Right lobe of liver (tissue), 6 donors: ENCODE data around the gene CHI3L1. TPM values are rescaled to one million over a fixed set of nuclear protein-coding genes. Genes with fewer than 3 reads are reported as not detected.

Experiments
- ATAC-seq, 4 donors: fragments of 200-7000 bp; cut with Tn5 transposase; one replicate each; pipeline ENCODE4 v1.9.1; 2020; ENCODE audit warnings: mild to moderate bottlenecking in 4 of 4, moderate library complexity in 4 of 4
- DNase-seq, 3 donors: peaks; one replicate each; pipeline ENCODE4 v3.0.0-alpha.2; 2020
- H3K27ac ChIP-seq, 3 donors: fragments of 200-600 bp; one replicate each; pipeline ENCODE4 v1.8.0; 2022
- H3K27me3 ChIP-seq, 2 donors: fragments of 200-600 bp; one replicate each; pipeline ENCODE4 v1.8.0; 2022
- H3K36me3 ChIP-seq, 4 donors: fragments of 200-600 bp; sonication (generic) in 1 of 4; one replicate each; pipeline versions ENCODE4 v1.5.1 to v1.8.0; 2017 to 2022; ENCODE audit warnings: control low read depth in 1 of 4
- H3K4me1 ChIP-seq, 4 donors: fragments of 200-600 bp; sonication (generic) in 1 of 4; one replicate each; pipeline versions ENCODE4 v1.5.1 to v1.8.0; 2017 to 2022; ENCODE audit warnings: control low read depth in 1 of 4
- H3K4me3 ChIP-seq, 3 donors: fragments of 200-600 bp; one replicate each; pipeline ENCODE4 v1.8.0; 2022
- H3K9me3 ChIP-seq, 4 donors: fragments of 200-600 bp; sonication (generic) in 1 of 4; one replicate each; pipeline versions ENCODE4 v1.5.1 to v1.8.0; 2017 to 2022; ENCODE audit warnings: control low read depth in 1 of 4
- CTCF ChIP-seq, 4 donors: fragments of 200-600 bp in 3 of 4; fragments of 450-650 bp in 1 of 4; IDR thresholded peaks; one replicate each; pipeline versions ENCODE4 v1.5.1 to v1.8.0; 2016 to 2022; ENCODE audit warnings: antibody characterized with exemption in 4 of 4, mild to moderate bottlenecking in 2 of 4
- POLR2A ChIP-seq: fragments of 450-650 bp; IDR thresholded peaks from one replicate; pipeline ENCODE4 v1.6.1; 2017; ENCODE audit warnings: antibody characterized with exemption, mild to moderate bottlenecking
- WGBS: methylation state at CpG from one replicate; pipeline ENCODE4 v1.1.6; 2018; ENCODE audit warnings: low coverage, low lambda C conversion rate; ENCODE audit not compliant: insufficient coverage; ENCODE audit errors: missing lambda C conversion rate; 5-methylcytosine and 5-hydroxymethylcytosine counted together
- intact Hi-C, 2 donors: fragments of 100-400 bp; cut with DNase I; formaldehyde crosslinking; loops; one replicate each; pipeline versions ENCODE4 v1.11.2 to v1.14.1; 2022
- total RNA-seq, 6 experiments: library from RNA; depleted of rRNA in 2 of 6; stranded (reverse); fragments of >200 nt in 2 of 6; fragmentation: NEBNext Ultra II Directional in 3 of 6; extraction: Animal tissue kit (Norgen Biotek cat#: 25700) in 3 of 6; gene quantifications; one replicate each; pipeline versions ENCODE4 v1.1.0 to v1.2.4, GENCODE V29; 2016 to 2023
- donor health status: DM: no; HTN: yes; CAD: no.
- donor health status: DM: no; HTN: no; CAD: no.
- donor health status: DM: no; HTN: no; CAD: no.
- donor health status: DM: no; HTN: yes; CAD: no.
- donor health status: DM: no; HTN: yes; CAD: no.

Gene CHI3L1
- total RNA-seq, 6 experiments from 2014 or later = 2.8 to 397 (median 219) TPM

GRCh38 chr1:203142124-203142523 is 44.4 kb downstream of the CHI3L1 start:
- no peaks in the 10 kb centered on the region for H3K9me3 ChIP-seq
- WGBS = 69% methylated on average over 6 of the region's 6 CpGs
- DNase-seq (no peak), ATAC-seq (no peak)
- TF ChIP-seq POLR2A (no peak), CTCF (IDR thresholded peaks at IDR 0.05) (no peak)
- H3K27ac ChIP-seq = no peak overlapping the region
- no peaks in the 10 kb centered on the region for H3K4me1 ChIP-seq
- no peaks in the 10 kb centered on the region for H3K36me3 ChIP-seq
- H3K4me3 ChIP-seq = no peak overlapping the region
- intact Hi-C loops = no loop called here
- no peaks in the 10 kb centered on the region for H3K27me3 ChIP-seq

GRCh38 chr1:203140743-203141520 is 45.6 kb downstream of the CHI3L1 start:
- intact Hi-C loops = no loop called here
- no peak for DNase-seq
- no peaks in the 10 kb centered on the region for H3K36me3 ChIP-seq
- H3K27ac ChIP-seq = no peak overlapping the region
- no peaks in the 10 kb centered on the region for H3K4me1 ChIP-seq
- H3K27me3 ChIP-seq = no peaks in the 10 kb centered on the region
- 49% methylated on average over 2 of the region's 5 CpGs for WGBS
- no peaks in the 10 kb centered on the region for H3K9me3 ChIP-seq
- no peak for ATAC-seq
- TF ChIP-seq POLR2A = no peak
- no peak for TF ChIP-seq CTCF (IDR thresholded peaks at IDR 0.05)
- H3K4me3 ChIP-seq = no peak overlapping the region

- H3K36me3 ChIP-seq = no peaks in the 10 kb centered on the region
- no peaks in the 10 kb centered on the region for H3K9me3 ChIP-seq
- H3K4me1 ChIP-seq = no peaks in the 10 kb centered on the region
- WGBS = 70% methylated on average over 8 of the region's 8 CpGs
- H3K4me3 ChIP-seq = no peak overlapping the region
- ATAC-seq (no peak), DNase-seq (no peak)
- no peak for TF ChIP-seq POLR2A
- TF ChIP-seq CTCF (IDR thresholded peaks at IDR 0.05) = no peak
- H3K27ac ChIP-seq = no peak overlapping the region
- no peaks in the 10 kb centered on the region for H3K27me3 ChIP-seq
- intact Hi-C loops = no loop called here
Observed at GRCh38 chr1:203139976-203140475, 46.5 kb downstream of the CHI3L1 start.

- 73% methylated on average over 3 of the region's 3 CpGs for WGBS
- no peak overlapping the region for H3K4me3 ChIP-seq
- no peaks in the 10 kb centered on the region for H3K4me1 ChIP-seq
- no peaks in the 10 kb centered on the region for H3K36me3 ChIP-seq
- no peak for DNase-seq
- H3K9me3 ChIP-seq = no peaks in the 10 kb centered on the region
- ATAC-seq = no peak
- TF ChIP-seq POLR2A (no peak), CTCF (IDR thresholded peaks at IDR 0.05) (no peak)
- no peak overlapping the region for H3K27ac ChIP-seq
- intact Hi-C loops = no loop called here
- no peaks in the 10 kb centered on the region for H3K27me3 ChIP-seq
Observed at GRCh38 chr1:203138066-203138465, 48.4 kb downstream of the CHI3L1 start.
